HepG2 (cell line): ENCODE results near the gene MAP3K3. TPM values are rescaled to one million over a fixed set of nuclear protein-coding genes. Genes with fewer than 3 reads are reported as not detected.

ENCODE experiments used
- AGO2 ChIP-seq: fragments of 200-400 bp; formaldehyde crosslinking; optimal IDR thresholded peaks from 2 replicates; pipeline ENCODE3; 2017; ENCODE audit warnings: mild to moderate bottlenecking, low read depth, low read length, moderate library complexity
- DNMT3B ChIP-seq: conservative IDR thresholded peaks from 2 replicates; pipeline ENCODE4 v1.6.1; 2016; ENCODE audit warnings: missing biosample characterization, control low read depth
- FIP1L1 ChIP-seq: fragments of 200-400 bp; formaldehyde crosslinking; IDR thresholded peaks from 2 replicates; pipeline ENCODE4 v1.6.1; 2018; ENCODE audit warnings: low read depth, mild to moderate bottlenecking, low read length, moderate library complexity, borderline replicate concordance; ENCODE audit not compliant: insufficient read depth
- GTF2F1 ChIP-seq: fragments of 150-350 bp; IDR thresholded peaks from 2 replicates; pipeline ENCODE4 v1.6.1; 2014; ENCODE audit warnings: low read length
- HMGA1 ChIP-seq: sonication (generic); formaldehyde crosslinking; conservative IDR thresholded peaks from 2 replicates; pipeline ENCODE4 v1.4.0; 2020; ENCODE audit warnings: missing genetic modification reagents
- HOXD1 ChIP-seq: sonication (generic); formaldehyde crosslinking; IDR thresholded peaks from 2 replicates; pipeline ENCODE4 v1.5.0; 2020; ENCODE audit warnings: missing genetic modification reagents
- KMT2B ChIP-seq: IDR thresholded peaks from 2 replicates; pipeline ENCODE4 v1.6.1; 2016; ENCODE audit warnings: missing genetic modification reagents, missing compliant biosample characterization
- NBN ChIP-seq: fragments of 450-650 bp; conservative IDR thresholded peaks from 2 replicates; pipeline ENCODE4 v1.6.1; 2017
- PRPF4 ChIP-seq: fragments of 200-400 bp; formaldehyde crosslinking; IDR thresholded peaks from 2 replicates; pipeline ENCODE4 v1.6.1; 2016; ENCODE audit warnings: low read length, low read depth; ENCODE audit not compliant: poor library complexity, severe bottlenecking
- RCOR2 ChIP-seq: IDR thresholded peaks from 2 replicates; pipeline ENCODE4 v1.6.1; 2016; ENCODE audit warnings: missing biosample characterization, missing genetic modification reagents
- RXRB ChIP-seq: IDR thresholded peaks from 2 replicates; pipeline ENCODE4 v1.6.1; 2016; ENCODE audit warnings: borderline replicate concordance, missing genetic modification reagents, missing compliant biosample characterization
- SIX4 ChIP-seq: sonication (generic); formaldehyde crosslinking; IDR thresholded peaks from 2 replicates; pipeline ENCODE4 v1.4.0; 2020; ENCODE audit warnings: missing genetic modification reagents
- SMC3 ChIP-seq: IDR thresholded peaks from 2 replicates; pipeline ENCODE4 v1.6.1; 2011; ENCODE audit warnings: low read length, improper control_type of control experiment
- ZNF101 ChIP-seq: sonication (generic); formaldehyde crosslinking; IDR thresholded peaks from 2 replicates; pipeline ENCODE4 v1.4.0; 2020; ENCODE audit warnings: mild to moderate bottlenecking, low read depth, missing genetic modification reagents, borderline replicate concordance
- ZNF143 ChIP-seq: sonication (generic); formaldehyde crosslinking; IDR thresholded peaks from 2 replicates; pipeline ENCODE4 v1.4.0; 2020; ENCODE audit warnings: missing genetic modification reagents
- ZNF251 ChIP-seq: sonication (generic); formaldehyde crosslinking; IDR thresholded peaks from 2 replicates; pipeline ENCODE4 v1.9.0; 2021; ENCODE audit warnings: mild to moderate bottlenecking, missing genetic modification reagents
- ZNF329 ChIP-seq: sonication (generic); formaldehyde crosslinking; IDR thresholded peaks from 2 replicates; pipeline ENCODE4 v1.9.0; 2021; ENCODE audit warnings: low read depth, mild to moderate bottlenecking, missing genetic modification reagents
- ZNF44 ChIP-seq: sonication (generic); formaldehyde crosslinking; IDR thresholded peaks from 2 replicates; pipeline ENCODE4 v1.5.1; 2020; ENCODE audit warnings: mild to moderate bottlenecking, missing genetic modification reagents
- ZNF546 ChIP-seq: sonication (generic); formaldehyde crosslinking; conservative IDR thresholded peaks from 2 replicates; pipeline ENCODE4 v1.8.1; 2023; ENCODE audit warnings: mild to moderate bottlenecking, missing genetic modification reagents
- ZNF782 ChIP-seq: sonication (generic); formaldehyde crosslinking; IDR thresholded peaks from 2 replicates; pipeline ENCODE4 v1.4.0; 2020; ENCODE audit warnings: missing genetic modification reagents, mild to moderate bottlenecking, borderline replicate concordance
- polyA plus RNA-seq, 8 experiments: library from polyadenylated mRNA; depleted of rRNA in 3 of 8; stranded (reverse) in 7 of 8; unstranded in 1 of 8; fragments of >200 nt; fragmentation: Illumina TruSeq in 4 of 8; extraction: Trizol in 4 of 8; gene quantifications; 2 replicates each; pipeline versions ENCODE4 v1.2.1 to v1.2.3, GENCODE V29; 2011 to 2016; ENCODE audit warnings: low read depth in 4 of 8, missing spikeins in 1 of 8, mixed read lengths in 1 of 8; ENCODE audit not compliant: insufficient read depth in 1 of 8
- total RNA-seq, 5 experiments: library from RNA; depleted of rRNA; stranded (reverse); fragments of >200 nt; fragmentation: Illumina TruSeq; extraction: Trizol; gene quantifications; 2 replicates each; pipeline ENCODE4 v1.2.3, GENCODE V29; 2016; ENCODE audit warnings: low read depth in 1 of 5
- TF ChIP-seq, protein P1 (sequence below): sonication (generic); formaldehyde crosslinking; conservative IDR thresholded peaks from 2 replicates; pipeline ENCODE4 v1.4.0; 2020; ENCODE audit warnings: missing genetic modification reagents
- TF ChIP-seq, protein P2 (sequence below): sonication (generic); formaldehyde crosslinking; IDR thresholded peaks from 2 replicates; pipeline ENCODE4 v1.4.0; 2020; ENCODE audit warnings: mild to moderate bottlenecking, missing genetic modification reagents
- TF ChIP-seq, protein P3 (sequence below): sonication (generic); formaldehyde crosslinking; IDR thresholded peaks from 2 replicates; pipeline ENCODE4 v1.8.0; 2022; ENCODE audit warnings: missing genetic modification reagents, mild to moderate bottlenecking, moderate library complexity, borderline replicate concordance
- TF ChIP-seq, protein P4 (sequence below): sonication (generic); formaldehyde crosslinking; IDR thresholded peaks from 2 replicates; pipeline ENCODE4 v1.8.0; 2022; ENCODE audit warnings: mild to moderate bottlenecking, missing genetic modification reagents, moderate library complexity

The MAP3K3 gene
- total and polyA plus RNA-seq, 2 of the 13 experiments (the other 11 are each of a cell fraction or from before 2014, with no cell fraction given) = 17.7 to 21.8 TPM

DNA sequence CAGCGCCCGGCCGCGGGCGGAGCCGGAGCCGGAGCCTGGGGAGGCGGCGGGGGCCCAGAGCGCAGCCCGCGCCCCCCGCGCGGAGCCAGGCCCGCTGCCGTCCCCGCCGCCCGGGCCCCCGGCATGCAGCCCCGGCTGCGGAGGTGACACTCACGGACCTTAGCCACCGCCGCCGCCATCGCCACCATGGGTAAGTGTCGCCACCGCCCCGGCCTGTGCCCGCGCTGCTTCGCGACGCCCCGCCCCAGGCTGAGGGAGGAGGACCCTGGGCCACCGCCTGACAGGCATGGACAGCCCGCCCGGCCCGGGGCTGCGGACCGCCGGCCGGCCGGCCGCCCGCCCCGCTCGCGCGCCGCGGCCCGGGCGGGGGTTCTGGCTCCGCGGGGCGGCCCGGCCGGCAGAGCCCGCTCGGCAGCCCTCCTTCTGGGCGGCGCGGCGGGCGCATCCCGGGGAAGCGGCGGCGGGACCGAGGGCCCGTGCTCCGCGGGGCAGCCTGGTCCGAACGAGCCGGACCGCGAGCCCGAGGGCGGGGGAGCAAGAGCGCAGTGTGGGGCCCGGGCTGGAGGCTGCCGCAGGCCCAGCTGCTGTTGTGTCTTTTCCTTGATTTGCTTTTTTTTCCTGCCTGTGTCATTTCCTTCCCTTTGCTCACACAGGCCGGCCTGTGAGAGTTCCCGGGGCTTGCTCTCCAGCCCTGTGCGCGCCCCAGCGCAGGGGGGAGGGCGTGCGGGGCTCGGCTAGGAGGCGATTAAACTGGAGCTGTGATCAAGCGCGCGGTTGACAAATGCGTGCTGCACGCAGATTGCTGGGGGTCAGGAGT lies 565 bp downstream of the MAP3K3 start (continued):
- no peak for TF ChIP-seq RCOR2 (CRISPR knock-in tag)
- TF ChIP-seq FIP1L1 = no peak
- TF ChIP-seq ZNF782 (CRISPR knock-in tag) = no peak
- TF ChIP-seq SIX4 (CRISPR knock-in tag) = no peak
- TF ChIP-seq NBN = no peak
- TF ChIP-seq HMGA1 (CRISPR knock-in tag) = no peak
- TF ChIP-seq, protein P1, sequence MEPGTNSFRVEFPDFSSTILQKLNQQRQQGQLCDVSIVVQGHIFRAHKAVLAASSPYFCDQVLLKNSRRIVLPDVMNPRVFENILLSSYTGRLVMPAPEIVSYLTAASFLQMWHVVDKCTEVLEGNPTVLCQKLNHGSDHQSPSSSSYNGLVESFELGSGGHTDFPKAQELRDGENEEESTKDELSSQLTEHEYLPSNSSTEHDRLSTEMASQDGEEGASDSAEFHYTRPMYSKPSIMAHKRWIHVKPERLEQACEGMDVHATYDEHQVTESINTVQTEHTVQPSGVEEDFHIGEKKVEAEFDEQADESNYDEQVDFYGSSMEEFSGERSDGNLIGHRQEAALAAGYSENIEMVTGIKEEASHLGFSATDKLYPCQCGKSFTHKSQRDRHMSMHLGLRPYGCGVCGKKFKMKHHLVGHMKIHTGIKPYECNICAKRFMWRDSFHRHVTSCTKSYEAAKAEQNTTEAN (CRISPR knock-in tag) = no peak
- TF ChIP-seq ZNF251 = no peak
- TF ChIP-seq SMC3 = no peak
- no peak for TF ChIP-seq AGO2
- no peak for TF ChIP-seq ZNF143 (CRISPR knock-in tag)
- TF ChIP-seq ZNF44 (CRISPR knock-in tag) = no peak
- no peak for TF ChIP-seq PRPF4
- no peak for TF ChIP-seq ZNF101 (CRISPR knock-in tag)
- TF ChIP-seq GTF2F1 = no peak
- TF ChIP-seq, protein P2, sequence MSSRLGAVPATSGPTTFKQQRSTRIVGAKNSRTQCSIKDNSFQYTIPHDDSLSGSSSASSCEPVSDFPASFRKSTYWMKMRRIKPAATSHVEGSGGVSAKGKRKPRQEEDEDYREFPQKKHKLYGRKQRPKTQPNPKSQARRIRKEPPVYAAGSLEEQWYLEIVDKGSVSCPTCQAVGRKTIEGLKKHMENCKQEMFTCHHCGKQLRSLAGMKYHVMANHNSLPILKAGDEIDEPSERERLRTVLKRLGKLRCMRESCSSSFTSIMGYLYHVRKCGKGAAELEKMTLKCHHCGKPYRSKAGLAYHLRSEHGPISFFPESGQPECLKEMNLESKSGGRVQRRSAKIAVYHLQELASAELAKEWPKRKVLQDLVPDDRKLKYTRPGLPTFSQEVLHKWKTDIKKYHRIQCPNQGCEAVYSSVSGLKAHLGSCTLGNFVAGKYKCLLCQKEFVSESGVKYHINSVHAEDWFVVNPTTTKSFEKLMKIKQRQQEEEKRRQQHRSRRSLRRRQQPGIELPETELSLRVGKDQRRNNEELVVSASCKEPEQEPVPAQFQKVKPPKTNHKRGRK = no peak
- TF ChIP-seq, protein P3, sequence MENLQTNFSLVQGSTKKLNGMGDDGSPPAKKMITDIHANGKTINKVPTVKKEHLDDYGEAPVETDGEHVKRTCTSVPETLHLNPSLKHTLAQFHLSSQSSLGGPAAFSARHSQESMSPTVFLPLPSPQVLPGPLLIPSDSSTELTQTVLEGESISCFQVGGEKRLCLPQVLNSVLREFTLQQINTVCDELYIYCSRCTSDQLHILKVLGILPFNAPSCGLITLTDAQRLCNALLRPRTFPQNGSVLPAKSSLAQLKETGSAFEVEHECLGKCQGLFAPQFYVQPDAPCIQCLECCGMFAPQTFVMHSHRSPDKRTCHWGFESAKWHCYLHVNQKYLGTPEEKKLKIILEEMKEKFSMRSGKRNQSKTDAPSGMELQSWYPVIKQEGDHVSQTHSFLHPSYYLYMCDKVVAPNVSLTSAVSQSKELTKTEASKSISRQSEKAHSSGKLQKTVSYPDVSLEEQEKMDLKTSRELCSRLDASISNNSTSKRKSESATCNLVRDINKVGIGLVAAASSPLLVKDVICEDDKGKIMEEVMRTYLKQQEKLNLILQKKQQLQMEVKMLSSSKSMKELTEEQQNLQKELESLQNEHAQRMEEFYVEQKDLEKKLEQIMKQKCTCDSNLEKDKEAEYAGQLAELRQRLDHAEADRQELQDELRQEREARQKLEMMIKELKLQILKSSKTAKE = no peak
- no peak for TF ChIP-seq ZNF546 (CRISPR knock-in tag)
- peak; percentile 67; the same call in 1 of the 2 replicates for TF ChIP-seq KMT2B (CRISPR knock-in tag)
- no peak for TF ChIP-seq RXRB
- TF ChIP-seq, protein P4, sequence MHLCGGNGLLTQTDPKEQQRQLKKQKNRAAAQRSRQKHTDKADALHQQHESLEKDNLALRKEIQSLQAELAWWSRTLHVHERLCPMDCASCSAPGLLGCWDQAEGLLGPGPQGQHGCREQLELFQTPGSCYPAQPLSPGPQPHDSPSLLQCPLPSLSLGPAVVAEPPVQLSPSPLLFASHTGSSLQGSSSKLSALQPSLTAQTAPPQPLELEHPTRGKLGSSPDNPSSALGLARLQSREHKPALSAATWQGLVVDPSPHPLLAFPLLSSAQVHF (CRISPR knock-in tag) = no peak
- TF ChIP-seq DNMT3B (CRISPR knock-in tag) = no peak
- TF ChIP-seq HOXD1 (CRISPR knock-in tag) = no peak
- peak; percentile 22; the same call in 1 of the 2 replicates for TF ChIP-seq ZNF329 (CRISPR knock-in tag)
